GM12878 (cell line): ENCODE data around the gene THBD.

Experiments used
- EGR1 ChIP-seq, 2 experiments: IDR thresholded peaks; 1 replicate in 1 of 2; 2 replicates in 1 of 2; pipeline ENCODE4 v1.6.1; 2011 to 2012; ENCODE audit warnings: low read depth in 2 of 2, low read length in 2 of 2, borderline replicate concordance in 1 of 2, mild to moderate bottlenecking in 1 of 2, moderate library complexity in 1 of 2
- ELK1 ChIP-seq: IDR thresholded peaks from 2 replicates; pipeline ENCODE4 v1.6.1; 2012; ENCODE audit warnings: low read depth, low read length, improper control_type of control experiment
- EZH2 ChIP-seq: IDR thresholded peaks from 2 replicates; pipeline ENCODE4 v1.6.1; 2012; ENCODE audit warnings: low read depth, mild to moderate bottlenecking, control low read depth, inconsistent platforms, low read length, borderline replicate concordance; ENCODE audit not compliant: control insufficient read depth
- HCFC1 ChIP-seq: fragments of 150-350 bp; IDR thresholded peaks from 2 replicates; pipeline ENCODE4 v1.6.1; 2014; ENCODE audit warnings: low read length
- HDAC2 ChIP-seq: fragments of 200-600 bp; sonication (generic); IDR thresholded peaks from 2 replicates; pipeline ENCODE4 v1.6.1; 2017
- MTA3 ChIP-seq: IDR thresholded peaks from 2 replicates; pipeline ENCODE4 v1.6.1; 2012; ENCODE audit warnings: low read length, inconsistent platforms, borderline replicate concordance
- MYC ChIP-seq: IDR thresholded peaks from 2 replicates; pipeline ENCODE4 v1.6.1; 2011; ENCODE audit warnings: mild to moderate bottlenecking, low read length, moderate library complexity, inconsistent platforms; ENCODE audit not compliant: insufficient read depth, insufficient replicate concordance, insufficient read length, severe bottlenecking
- USF2 ChIP-seq: IDR thresholded peaks from 2 replicates; pipeline ENCODE4 v1.6.1; 2011; ENCODE audit warnings: low read depth, low read length, improper control_type of control experiment, borderline replicate concordance
- ZBTB11 ChIP-seq: fragments of 450-650 bp; formaldehyde crosslinking; IDR thresholded peaks from 2 replicates; pipeline ENCODE4 v1.5.0; 2022; ENCODE audit warnings: mild to moderate bottlenecking, missing genetic modification characterization
- TF ChIP-seq, protein P1 (sequence below), 3 experiments: IDR thresholded peaks in 2 of 3; conservative IDR thresholded peaks in 1 of 3; 2 replicates each; pipeline ENCODE4 v1.5.1; 2011; ENCODE audit warnings: low read depth in 3 of 3, low read length in 3 of 3, mild to moderate bottlenecking in 3 of 3, control low read depth in 2 of 3, moderate library complexity in 2 of 3, inconsistent platforms in 1 of 3, mixed read lengths in 1 of 3; ENCODE audit not compliant: control insufficient read depth in 2 of 3, insufficient read depth in 1 of 3; ENCODE audit errors: extremely low read depth in 1 of 3
- TF ChIP-seq, protein P2 (sequence below): fragments of 450-650 bp; IDR thresholded peaks from 2 replicates; pipeline ENCODE4 v1.6.1; 2017; ENCODE audit warnings: mild to moderate bottlenecking, moderate library complexity

- TF ChIP-seq, protein P1, sequence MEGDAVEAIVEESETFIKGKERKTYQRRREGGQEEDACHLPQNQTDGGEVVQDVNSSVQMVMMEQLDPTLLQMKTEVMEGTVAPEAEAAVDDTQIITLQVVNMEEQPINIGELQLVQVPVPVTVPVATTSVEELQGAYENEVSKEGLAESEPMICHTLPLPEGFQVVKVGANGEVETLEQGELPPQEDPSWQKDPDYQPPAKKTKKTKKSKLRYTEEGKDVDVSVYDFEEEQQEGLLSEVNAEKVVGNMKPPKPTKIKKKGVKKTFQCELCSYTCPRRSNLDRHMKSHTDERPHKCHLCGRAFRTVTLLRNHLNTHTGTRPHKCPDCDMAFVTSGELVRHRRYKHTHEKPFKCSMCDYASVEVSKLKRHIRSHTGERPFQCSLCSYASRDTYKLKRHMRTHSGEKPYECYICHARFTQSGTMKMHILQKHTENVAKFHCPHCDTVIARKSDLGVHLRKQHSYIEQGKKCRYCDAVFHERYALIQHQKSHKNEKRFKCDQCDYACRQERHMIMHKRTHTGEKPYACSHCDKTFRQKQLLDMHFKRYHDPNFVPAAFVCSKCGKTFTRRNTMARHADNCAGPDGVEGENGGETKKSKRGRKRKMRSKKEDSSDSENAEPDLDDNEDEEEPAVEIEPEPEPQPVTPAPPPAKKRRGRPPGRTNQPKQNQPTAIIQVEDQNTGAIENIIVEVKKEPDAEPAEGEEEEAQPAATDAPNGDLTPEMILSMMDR (IDR thresholded peaks at IDR 0.05 in 2 of 3, conservative IDR thresholded peaks at IDR 0.05 in 1 of 3; ENCODE audit: control insufficient read depth in 2 of 3, extremely low read depth in 1 of 3, insufficient read depth in 1 of 3, low read depth in 3 of 3, low read length in 3 of 3) = peak in 1 of 3 experiments; percentile 6; a peak in 1 of 6 replicates
- TF ChIP-seq EZH2 = no peak
- TF ChIP-seq, protein P2, sequence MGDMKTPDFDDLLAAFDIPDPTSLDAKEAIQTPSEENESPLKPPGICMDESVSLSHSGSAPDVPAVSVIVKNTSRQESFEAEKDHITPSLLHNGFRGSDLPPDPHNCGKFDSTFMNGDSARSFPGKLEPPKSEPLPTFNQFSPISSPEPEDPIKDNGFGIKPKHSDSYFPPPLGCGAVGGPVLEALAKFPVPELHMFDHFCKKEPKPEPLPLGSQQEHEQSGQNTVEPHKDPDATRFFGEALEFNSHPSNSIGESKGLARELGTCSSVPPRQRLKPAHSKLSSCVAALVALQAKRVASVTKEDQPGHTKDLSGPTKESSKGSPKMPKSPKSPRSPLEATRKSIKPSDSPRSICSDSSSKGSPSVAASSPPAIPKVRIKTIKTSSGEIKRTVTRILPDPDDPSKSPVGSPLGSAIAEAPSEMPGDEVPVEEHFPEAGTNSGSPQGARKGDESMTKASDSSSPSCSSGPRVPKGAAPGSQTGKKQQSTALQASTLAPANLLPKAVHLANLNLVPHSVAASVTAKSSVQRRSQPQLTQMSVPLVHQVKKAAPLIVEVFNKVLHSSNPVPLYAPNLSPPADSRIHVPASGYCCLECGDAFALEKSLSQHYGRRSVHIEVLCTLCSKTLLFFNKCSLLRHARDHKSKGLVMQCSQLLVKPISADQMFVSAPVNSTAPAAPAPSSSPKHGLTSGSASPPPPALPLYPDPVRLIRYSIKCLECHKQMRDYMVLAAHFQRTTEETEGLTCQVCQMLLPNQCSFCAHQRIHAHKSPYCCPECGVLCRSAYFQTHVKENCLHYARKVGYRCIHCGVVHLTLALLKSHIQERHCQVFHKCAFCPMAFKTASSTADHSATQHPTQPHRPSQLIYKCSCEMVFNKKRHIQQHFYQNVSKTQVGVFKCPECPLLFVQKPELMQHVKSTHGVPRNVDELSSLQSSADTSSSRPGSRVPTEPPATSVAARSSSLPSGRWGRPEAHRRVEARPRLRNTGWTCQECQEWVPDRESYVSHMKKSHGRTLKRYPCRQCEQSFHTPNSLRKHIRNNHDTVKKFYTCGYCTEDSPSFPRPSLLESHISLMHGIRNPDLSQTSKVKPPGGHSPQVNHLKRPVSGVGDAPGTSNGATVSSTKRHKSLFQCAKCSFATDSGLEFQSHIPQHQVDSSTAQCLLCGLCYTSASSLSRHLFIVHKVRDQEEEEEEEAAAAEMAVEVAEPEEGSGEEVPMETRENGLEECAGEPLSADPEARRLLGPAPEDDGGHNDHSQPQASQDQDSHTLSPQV = no peak
- no peak for TF ChIP-seq ELK1
- no peak for TF ChIP-seq MTA3
- TF ChIP-seq USF2 = no peak
- TF ChIP-seq HCFC1 = no peak
- no peak for TF ChIP-seq EGR1 (IDR thresholded peaks at IDR 0.05; ENCODE audit: borderline replicate concordance in 1 of 2, low read depth in 2 of 2, low read length in 2 of 2)
- TF ChIP-seq ZBTB11 (CRISPR knock-in tag) = no peak
- TF ChIP-seq HDAC2 = no peak
- no peak for TF ChIP-seq MYC
Measured at GRCh38 chr20:23021541-23021940, 27.9 kb downstream of the THBD start.
